Right ventricle myocardium inferior (tissue), 1 donor: Measurements from ENCODE around the gene AQP6. TPM values are rescaled to one million over a fixed set of nuclear protein-coding genes. Genes with fewer than 3 reads are reported as not detected.

Source experiments
- ATAC-seq: fragments of 200-7000 bp; cut with Tn5 transposase; one replicate; pipeline ENCODE4 v1.9.1; 2020; ENCODE audit warnings: mild to moderate bottlenecking, moderate library complexity
- DNase-seq: peaks from one replicate; pipeline ENCODE4 v3.0.0; 2021; ENCODE audit errors: missing footprints
- intact Hi-C: fragments of 100-400 bp; cut with DNase I; formaldehyde crosslinking; loops from one replicate; pipeline ENCODE4 v1.11.0; 2022
- total RNA-seq: library from RNA; stranded (reverse); fragmentation: NEBNext Ultra II Directional; extraction: Animal tissue kit (Norgen Biotek cat#: 25700); gene quantifications from one replicate; pipeline ENCODE4 v1.2.1, GENCODE V29; 2021
- donor health status: DM: no; HTN: yes; CAD: no; lungs with severe emphysema.

The AQP6 gene
- total RNA-seq, 1 donor from 2014 or later = not detected

DNA sequence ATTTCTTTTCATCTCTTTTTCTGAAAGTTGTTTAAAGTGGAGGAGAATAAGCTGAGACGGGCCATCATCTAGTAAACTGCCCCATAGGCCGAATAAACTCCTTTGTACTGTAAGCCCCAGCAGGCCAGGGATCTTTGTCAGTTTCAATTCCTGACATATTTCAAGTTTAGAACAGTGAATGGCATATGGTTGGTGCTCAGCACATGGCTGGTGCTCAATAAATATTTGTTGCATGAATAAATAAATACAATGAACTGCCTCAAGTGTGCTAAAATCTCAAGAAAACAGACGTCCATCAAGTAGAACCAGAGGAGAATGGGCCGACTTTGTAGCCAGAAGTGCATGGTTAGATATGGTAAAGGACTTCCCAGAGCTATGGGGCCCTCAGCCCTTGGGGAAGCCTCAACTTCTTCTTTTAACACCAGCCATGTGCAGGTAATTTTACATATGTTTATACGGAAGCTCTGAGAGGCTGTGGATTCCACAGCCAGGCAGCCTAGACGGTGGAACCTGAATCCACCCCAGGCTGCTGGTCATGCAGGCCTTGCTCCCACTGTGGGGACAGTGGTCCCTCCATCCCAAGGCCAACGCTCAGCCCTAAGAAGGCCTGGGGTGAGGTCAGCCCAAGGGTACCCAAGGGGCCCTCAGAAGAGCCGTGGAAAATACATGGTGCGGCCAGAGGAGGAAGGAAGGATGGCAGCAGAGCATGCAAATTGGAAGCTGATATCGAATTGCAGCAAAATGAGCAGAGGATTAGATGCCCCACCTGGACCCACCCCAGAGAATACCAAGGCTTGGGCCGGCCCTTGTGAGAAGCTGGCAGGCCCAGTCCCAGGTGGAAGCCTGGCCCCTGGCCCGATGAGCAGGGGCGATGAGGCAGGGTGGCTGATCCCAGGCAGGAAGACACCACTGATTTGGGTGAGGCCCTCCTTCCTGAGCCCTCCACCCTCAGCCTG is 30.9 kb upstream of the AQP6 start:
- no peak for DNase-seq
- intact Hi-C loops = no loop called here
- ATAC-seq = no peak

DNA sequence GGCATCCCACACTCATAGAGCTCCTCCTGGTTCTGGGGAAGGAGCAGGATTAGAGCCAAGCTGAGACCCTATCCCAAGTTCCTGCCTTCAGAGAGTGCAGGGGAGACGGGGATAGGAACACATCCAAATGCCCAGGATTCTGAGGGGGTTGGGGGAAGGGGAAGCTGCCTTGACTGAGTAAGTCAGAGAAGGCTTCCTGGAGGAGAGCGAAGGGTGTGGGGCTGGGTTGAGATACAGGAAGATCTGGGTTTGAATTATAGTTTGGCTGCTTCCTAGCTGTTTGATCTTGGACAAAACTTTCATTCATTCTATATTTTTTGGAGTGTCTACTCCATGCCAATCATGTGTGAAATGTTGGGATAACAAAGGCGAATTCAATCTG is 30.2 kb upstream of the AQP6 start:
- DNase-seq = no peak
- ATAC-seq = no peak
- intact Hi-C loops = no loop called here

DNA sequence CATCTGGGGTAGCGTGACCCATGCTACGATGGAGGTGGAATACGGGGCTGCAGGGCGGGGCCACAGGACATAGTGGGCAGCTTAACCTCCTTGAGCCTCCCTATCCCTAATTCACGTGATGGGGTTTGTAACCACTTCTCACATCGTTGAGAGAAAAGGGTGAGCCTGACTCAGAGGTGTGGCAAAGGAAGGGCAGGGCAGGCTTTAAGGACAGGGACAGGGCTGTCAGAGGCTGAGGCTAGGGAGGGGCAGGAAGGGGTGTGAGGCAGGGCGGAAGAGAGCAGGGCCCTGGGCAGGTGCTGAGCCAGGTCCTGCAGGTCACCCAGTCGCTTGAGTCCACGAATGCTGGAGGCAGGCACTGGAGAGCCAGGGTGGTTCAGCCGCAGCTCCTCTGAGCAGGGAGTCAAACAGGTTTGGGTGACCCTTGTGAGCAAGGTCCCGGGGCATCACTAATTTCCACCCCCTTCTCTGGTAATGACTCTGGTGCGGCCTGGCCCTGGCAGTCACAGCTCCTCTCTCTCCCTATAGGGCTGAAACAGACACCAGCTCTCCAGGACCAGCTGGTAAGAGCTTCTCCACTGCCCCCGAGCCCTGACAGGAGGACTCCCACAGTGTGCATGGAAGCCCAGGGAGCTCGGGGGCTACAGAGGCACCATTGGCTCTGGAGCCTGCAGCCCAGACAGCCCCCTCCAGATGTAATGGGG is 29.7 kb upstream of the AQP6 start:
- intact Hi-C loops = no loop called here
- DNase-seq (no peak), ATAC-seq (no peak)

DNA sequence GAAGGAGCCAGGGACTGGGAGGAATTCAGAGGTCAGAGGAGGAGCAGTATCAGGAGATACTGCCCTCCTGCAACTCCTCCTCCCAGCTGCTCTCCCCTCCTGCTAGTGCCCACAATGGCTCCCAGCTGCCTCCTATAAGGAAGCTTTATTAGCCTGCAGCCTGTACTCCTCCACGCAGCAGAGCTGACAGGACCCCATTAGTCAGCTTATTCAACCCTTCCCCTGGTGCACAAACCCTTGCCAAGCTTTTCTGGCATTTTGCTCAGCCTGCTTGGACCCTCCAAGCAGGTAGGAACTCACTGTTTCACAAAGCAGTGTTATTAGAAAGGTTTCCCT is 29.2 kb upstream of the AQP6 start:
- no peak for DNase-seq
- ATAC-seq = no peak
- intact Hi-C loops = no loop called here

DNA sequence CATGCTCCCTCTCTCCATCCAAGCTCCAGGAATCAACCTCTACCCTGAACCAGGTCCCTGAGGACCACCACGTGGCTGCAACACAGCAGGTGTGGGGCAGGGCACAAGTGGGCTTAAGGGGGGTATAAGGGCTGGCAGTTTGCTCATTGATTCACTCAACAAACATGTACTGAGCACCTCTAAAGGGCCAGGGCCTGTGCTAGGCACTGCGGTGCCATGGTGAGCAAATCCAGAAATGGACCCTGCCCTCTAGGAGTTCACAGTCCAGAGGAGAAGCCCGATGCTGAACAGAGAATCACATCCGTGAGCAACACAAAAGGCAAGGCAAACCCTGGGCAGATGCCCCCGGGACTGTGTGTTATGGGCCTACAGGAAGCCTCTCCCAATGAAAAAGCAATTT is 28.7 kb upstream of the AQP6 start:
- ATAC-seq (no peak), DNase-seq (no peak)
- intact Hi-C loops = no loop called here

DNA sequence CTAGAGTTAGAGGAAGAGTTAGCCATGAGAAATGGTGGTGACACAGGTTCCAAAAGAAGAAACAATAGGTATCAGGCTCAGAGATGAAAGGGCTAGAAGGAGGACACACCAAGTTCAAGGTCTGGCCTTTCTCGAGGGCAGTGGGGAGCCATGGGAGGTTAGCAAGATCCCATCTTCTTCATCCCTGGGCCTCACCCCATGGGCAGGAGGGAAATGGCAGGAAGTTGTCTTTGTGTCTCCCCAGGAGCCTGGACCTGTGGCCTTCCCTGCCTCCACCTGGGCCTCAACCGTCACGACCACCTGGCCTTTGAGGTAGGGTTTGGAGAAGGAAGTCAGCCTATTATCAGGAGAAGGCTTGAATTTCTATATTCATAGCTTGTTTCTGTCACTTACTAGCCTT is 28.0 kb upstream of the AQP6 start:
- intact Hi-C loops = loop anchor here (1.0 kb wide), 1 partner anchor 77 kb away; no protein-coding TSS in a partner anchor
- ATAC-seq (no peak), DNase-seq (no peak)

DNA sequence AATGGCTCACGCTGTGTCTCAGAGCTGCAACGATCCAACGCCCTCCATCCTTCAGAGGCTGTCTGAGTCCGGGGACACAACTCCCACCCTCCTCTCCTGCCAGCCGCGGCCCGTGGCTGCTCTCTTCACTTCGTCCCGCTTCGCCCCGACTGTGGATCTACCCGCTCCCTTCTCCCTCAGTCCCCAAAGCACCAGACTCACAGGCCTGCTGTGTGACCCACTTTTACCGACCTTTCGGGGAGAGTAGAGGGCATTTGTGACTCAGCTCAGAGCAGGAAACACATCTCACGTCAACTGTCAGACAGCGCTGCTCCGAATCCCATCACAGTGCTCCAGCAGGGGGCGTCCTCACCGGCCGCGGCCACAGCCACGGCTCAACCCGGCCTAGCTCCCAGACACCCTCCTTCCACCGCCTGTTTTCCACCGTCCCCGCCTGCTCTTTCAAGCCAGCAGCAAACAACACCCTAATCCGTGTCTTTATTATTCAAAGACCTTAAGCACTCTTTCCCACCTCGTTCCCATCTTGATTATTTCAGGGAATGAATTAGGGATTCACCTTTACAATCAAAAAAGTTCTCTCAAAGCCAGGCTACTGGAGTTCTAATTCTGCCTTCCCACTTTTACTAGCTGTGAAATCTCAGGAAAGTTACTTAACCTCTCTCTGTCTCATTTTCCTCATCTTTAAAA is 27.2 kb upstream of the AQP6 start:
- intact Hi-C loops = loop anchor here (1.0 kb wide), 1 partner anchor 78 kb away; no protein-coding TSS in a partner anchor
- DNase-seq (peak; percentile 88), ATAC-seq (peak; percentile 96)

DNA sequence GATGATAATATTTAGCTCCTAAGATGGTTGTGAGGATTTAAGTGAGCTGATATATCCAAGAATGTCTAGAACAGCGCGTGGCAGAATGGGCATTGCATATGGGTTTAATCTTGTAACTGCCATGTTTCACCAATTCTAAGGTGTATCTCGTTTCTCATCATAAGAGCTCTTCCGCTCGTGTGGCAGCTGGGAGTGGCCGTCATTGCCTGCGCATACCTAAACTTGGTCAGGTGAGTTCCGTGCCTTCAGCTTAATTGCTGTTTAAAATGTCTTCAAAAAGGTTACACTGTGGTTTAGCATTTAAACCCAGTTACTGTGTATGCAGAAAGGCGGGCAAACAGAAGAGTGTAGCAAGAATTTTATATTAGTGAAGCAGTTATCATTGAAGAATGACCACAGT is 26.7 kb upstream of the AQP6 start:
- intact Hi-C loops = no loop called here
- ATAC-seq (no peak), DNase-seq (no peak)

DNA sequence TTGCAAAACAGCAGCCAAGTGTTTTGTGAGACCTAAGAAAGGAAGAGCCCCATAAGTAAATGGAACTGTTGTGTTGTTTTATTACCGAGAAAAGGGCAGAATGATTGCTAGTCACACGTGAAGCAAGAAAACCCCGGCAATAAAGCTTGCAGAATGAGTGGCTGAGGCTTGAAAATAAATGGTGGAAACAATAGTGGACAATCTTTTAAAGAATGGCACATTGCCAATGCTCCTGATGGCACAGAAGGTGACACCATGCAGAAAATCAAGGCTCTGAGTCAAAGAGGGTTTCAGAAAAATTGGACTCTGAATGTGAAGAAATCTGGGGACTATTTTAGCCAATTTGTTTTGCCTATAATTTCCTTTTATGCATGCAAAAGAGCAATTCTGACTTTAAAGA is 26.2 kb upstream of the AQP6 start:
- intact Hi-C loops = no loop called here
- no peak for DNase-seq

DNA sequence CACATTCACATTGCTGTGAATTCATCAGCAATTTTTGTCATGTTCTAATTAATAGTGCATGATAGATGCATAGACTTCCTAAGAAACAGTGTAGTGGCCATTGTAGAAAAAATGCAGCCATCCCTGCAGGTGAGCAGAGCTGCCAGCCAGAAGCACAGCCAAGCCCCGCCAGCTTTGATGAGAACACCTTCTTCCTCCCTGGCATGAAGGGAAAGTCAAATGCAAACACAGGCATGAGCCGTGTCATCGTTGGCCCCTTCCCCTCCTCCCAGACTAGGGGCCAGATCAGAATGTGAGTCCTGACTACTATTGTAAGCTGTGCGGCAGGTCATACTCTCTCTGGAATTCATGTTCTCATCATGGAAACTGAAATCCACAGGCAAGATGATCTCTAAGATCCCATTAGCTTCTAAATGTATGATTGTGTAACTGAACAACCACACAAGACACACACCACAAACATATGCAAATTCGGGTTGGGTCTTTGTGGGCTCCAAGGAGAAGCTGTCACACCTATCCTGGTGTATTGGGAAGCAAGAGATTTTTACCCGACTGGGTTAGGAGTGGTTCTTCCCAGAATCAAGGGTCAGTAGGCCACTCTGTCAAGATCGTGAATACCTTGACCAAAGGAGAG is 25.0 kb upstream of the AQP6 start:
- ATAC-seq (no peak), DNase-seq (no peak)
- intact Hi-C loops = no loop called here

More for the DNA sequence above, 26.2 kb upstream of the AQP6 start:
- ATAC-seq = no peak

DNA sequence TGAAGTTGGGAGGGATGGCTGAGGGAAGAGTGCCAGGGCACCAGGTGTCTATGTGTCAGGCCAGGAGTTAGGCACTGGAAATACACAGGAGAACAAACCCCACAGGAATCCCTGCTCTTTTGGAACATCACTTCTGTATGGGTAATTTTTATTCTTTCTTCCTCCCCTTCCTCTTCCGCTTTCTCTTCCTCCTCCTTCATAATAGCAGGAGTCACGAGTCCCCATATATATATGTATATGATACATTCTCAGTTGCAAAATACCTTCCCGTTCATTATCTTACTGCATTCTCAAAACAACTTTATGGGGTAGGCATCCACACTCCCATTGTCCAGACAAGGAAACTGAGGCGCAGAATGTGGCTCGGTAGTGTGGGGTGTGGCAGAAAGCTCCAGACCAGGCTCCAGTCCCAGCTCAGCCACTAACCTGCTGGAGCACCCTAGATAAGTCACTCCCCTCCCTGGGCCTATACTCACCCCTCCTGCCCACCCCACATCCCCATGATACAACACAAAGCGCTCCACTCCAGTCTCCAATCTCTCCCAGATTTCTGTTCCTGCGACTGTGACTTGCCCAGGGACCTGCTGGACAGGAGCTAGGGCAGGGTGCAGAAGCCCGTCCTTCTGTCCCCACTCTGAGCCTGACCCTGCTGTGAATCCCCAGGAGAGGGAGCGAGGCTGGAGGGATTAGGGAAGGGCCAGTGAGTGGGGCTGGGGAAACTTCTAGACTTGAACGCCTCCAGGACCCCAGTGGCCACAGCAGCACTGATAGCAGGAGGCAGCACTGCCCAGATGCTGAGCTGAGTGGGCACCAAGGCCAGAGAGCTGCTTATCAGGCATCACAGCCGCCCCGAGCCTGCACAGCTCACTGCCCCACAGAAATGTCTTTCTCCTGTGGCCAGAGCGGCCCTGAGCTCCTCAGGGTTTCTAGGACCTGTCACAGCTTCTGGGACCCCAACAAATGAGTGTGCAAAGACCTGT is 23.6 kb upstream of the AQP6 start:
- intact Hi-C loops = no loop called here
- no peak for ATAC-seq
- no peak for DNase-seq

DNA sequence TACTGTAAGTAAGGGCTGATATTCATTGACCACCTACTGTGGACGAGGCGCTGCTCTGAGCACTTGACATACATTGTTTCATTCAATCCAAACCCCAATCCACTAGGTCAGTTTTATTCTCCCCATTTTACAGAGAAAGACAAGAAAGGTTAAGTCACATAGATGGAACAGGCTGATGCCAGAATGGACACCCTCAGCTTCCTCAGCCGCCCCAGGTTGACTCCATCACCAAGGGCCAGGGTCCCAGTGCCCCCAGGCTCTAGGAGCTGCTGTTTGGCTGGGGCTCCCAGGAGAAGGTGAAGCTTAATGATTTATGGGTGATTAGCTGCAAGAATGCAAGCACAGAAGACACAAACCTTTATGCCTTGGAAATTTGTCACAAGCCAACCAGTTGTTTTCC is 22.9 kb upstream of the AQP6 start:
- ATAC-seq = no peak
- intact Hi-C loops = no loop called here
- DNase-seq = no peak

DNA sequence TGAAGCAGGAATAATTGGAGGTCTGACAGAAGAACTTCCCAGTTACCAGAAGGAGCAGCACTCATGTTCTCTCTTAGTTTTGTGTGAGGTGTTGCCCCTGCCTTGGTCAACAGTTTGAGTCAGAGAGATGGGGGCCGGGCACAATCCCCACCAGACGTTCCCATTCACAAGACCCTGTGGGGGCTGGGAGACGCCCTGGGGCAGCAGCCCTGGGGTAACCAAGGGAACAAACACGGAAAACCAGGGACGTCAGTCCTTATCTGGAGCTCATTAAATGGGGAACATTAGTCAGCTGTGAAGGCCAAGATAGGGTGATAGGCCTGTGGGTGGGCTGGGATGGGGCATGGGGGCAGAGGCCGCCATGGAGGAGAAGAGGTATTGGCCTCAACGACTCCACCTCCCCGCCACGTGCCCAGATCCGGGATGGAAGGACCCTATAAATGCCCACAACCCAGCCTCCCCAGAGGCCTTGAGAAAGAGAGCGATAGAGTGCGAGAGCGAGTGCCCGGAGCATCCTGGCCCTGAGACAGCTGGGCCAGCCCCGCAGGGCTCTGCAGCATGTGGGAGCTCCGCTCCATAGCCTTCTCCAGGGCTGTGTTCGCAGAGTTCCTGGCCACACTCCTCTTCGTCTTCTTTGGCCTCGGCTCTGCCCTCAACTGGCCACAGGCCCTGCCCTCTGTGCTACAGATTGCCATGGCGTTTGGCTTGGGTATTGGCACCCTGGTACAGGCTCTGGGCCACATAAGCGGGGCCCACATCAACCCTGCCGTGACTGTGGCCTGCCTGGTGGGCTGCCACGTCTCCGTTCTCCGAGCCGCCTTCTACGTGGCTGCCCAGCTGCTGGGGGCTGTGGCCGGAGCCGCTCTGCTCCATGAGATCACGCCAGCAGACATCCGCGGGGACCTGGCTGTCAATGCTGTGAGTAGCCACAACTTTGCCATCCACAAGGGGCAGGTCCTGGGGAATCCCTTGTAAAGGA is 22.2 kb upstream of the AQP6 start, which contains the start of gene AQP2:
Gene AQP2 (plus strand): TSS at position 465 of the 979 bp plus-strand sequence. CDS start 94 bp downstream, at position 559.
- intact Hi-C loops = no loop called here
- ATAC-seq = no peak
- no peak for DNase-seq

DNA sequence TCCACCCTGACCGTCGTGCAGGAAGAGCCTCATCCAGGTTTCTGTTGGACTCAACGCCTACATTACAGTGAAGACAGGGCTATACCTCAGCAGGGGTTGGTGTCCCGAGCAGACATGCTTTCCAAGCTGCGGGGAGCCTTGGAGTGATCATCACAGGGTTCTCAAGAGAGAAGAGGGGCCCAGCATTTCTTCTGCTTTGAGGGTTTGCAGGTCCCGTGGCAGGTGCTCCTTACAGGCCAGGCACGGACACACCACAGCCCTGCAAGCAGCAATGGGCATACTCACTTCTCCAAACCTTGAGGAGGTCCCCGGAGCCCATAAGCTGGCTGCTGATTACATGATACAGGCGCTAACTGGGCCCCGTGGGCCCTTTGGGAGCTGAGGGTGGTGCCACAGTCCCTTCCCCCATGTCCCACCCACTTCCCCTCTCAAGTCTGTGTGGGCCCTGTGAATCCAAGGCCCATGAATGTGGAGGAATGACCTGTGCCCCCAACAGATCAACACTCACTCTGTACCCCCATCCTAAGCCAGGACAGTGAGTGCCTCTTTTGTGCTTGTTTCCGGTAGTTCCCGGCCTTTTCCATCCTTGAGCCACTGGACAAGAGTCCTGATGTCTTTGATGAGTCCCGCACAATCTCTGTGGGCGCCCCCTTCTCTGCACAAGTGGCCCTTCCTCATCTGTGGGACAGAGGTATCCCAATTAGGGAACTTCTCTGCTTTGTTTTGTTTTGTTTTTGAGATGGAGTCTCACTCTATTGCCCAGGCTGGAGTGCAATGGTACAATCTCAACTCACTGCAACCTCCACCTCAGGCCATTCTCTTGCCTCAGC is 21.1 kb upstream of the AQP6 start:
- DNase-seq (no peak), ATAC-seq (no peak)
- intact Hi-C loops = no loop called here

DNA sequence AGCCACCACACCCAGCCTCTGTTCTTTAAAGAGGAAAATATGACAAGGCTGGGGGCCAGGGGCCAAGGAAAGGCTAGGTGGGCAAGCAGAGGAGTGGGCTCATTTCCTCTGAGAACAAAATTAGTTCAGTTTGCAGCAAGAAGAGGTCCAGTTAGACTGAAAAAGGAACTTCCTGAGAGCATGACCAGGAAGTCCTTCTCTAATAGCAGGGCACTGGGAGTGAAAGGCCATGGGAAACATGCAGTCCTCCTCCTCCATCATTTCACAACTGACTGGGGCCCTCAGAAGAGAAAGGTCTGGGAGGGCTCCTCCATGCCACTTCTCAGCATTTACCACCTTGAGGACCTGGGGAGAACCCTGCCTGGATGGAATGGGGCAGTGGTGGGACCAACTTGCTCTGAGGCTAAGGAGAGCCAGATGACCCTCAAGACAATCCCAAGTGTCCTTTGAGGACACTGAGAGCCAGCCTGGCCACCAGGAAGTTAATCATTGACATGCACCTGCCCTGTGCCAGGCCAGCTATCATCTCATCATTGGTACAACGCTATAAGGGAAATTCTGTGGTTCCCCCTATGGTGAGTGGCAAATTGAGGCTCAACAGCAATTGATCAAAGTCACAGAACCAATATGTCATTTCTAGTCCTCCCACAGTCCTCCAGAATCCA is 20.2 kb upstream of the AQP6 start:
- ATAC-seq = no peak
- intact Hi-C loops = no loop called here
- DNase-seq = no peak

DNA sequence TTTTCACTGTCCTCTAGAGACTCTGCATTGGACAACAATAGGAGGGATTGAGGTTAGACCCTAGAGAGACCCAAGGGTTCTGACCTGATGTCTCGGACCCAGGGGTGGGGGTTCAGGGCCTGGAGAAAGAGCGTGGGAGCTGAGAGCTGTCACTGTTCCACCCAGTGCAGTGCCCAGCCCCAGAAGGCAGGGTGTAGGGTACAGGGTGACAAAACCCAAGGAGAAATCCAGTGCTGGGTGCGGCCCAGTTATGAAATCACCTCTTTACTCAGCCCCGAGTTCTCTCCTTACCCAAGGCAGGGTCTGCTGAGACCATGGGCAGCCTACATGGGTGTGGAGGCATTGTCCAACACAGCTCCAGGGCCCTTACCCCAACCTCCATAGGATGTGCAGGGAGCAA is 19.6 kb upstream of the AQP6 start:
- intact Hi-C loops = no loop called here
- DNase-seq = no peak
- no peak for ATAC-seq
